Activated T-helper 1 cell treated with anti-CD3 and anti-CD28 coated beads, Interleukin-12 subunit alpha, Interleukin-12 subunit beta, Interleukin-2, Interleukin-4 antibody, amounts not matched to agents 30 ng/mL and 10 ng/mL and 1 ng/mL, durations not matched to agents 14 hours and 24 hours and 36 hours (primary cell): ENCODE measurements around the gene GARIN5A. TPM values are rescaled to one million over a fixed set of nuclear protein-coding genes. Genes with fewer than 3 reads are reported as not detected.

ENCODE experiments used
- DNase-seq: peaks from one replicate; pipeline ENCODE4 v3.0.0; 2021; ENCODE audit warnings: low spot score
- H3K27ac Mint-ChIP-seq: one replicate; pipeline ENCODE4 v1.8.0; 2021; ENCODE audit warnings: mild to moderate bottlenecking, mixed read lengths
- H3K27me3 Mint-ChIP-seq: one replicate; pipeline ENCODE4 v1.8.0; 2022; ENCODE audit warnings: mild to moderate bottlenecking, moderate library complexity, mixed read lengths; ENCODE audit not compliant: insufficient read depth
- H3K36me3 Mint-ChIP-seq: one replicate; pipeline ENCODE4 v1.8.0; 2021; ENCODE audit warnings: low read depth, mixed read lengths
- H3K4me1 Mint-ChIP-seq: one replicate; pipeline ENCODE4 v1.8.0; 2021; ENCODE audit warnings: low read depth, mixed read lengths
- H3K4me3 Mint-ChIP-seq: one replicate; pipeline ENCODE4 v1.8.0; 2021; ENCODE audit warnings: mild to moderate bottlenecking, moderate library complexity, mixed read lengths
- H3K9me3 Mint-ChIP-seq: one replicate; pipeline ENCODE4 v1.8.0; 2021; ENCODE audit warnings: mixed read lengths
- intact Hi-C: fragments of 100-400 bp; cut with micrococcal nuclease; formaldehyde crosslinking; loops from one replicate; pipeline ENCODE4 v1.15.1; 2024
- total RNA-seq: library from RNA; stranded (reverse); gene quantifications from 2 replicates; pipeline ENCODE4 v1.2.3, GENCODE V29; 2022

Gene GARIN5A
- total RNA-seq, 1 donor from 2014 or later = 0.88 TPM

DNA sequence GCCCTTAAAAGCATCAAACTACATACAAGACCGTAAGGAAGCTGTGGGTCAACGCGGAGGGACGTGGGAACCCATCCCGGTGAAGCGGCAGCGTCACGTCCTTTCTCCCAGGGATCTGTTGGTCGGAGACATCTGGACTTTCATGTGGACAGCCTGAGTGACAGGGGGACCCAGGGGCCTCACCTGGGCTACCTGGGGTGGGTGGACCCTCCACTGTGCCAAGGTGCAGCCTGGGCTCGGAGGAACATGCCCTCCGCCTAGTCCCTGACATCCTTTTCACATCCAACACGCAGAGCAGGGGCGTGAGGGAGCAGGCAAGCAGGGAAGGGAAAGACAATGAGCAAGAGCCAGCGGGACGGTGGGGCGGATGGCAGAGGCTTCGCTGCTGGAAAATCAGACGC is 13.8 kb upstream of the GARIN5A start:
- intact Hi-C loops = no loop called here
- DNase-seq = no peak
- Mint-ChIP-seq H3K36me3 (peaks cover 15% of the 10 kb centered on the region), H3K9me3 (peaks cover 13% of the 10 kb centered on the region), H3K4me1 (peaks cover 13% of the 10 kb centered on the region), H3K27me3 (no peaks in the 10 kb centered on the region), H3K27ac (no peak overlapping the region), H3K4me3 (no peak overlapping the region)

GRCh38 chr19:50489461-50490011 is 12.9 kb upstream of the GARIN5A start:
- no peak for DNase-seq
- Mint-ChIP-seq H3K36me3 (peaks cover 21% of the 10 kb centered on the region), H3K4me3 (no peak overlapping the region), H3K27ac (no peak overlapping the region), H3K4me1 (peaks cover 13% of the 10 kb centered on the region), H3K27me3 (no peaks in the 10 kb centered on the region), H3K9me3 (peaks cover 16% of the 10 kb centered on the region)
- intact Hi-C loops = no loop called here

GRCh38 chr19:50488389-50489194 is 11.9 kb upstream of the GARIN5A start:
- intact Hi-C loops = no loop called here
- Mint-ChIP-seq H3K4me1 (peaks cover 13% of the 10 kb centered on the region), H3K36me3 (peaks cover 21% of the 10 kb centered on the region), H3K27me3 (no peaks in the 10 kb centered on the region), H3K27ac (peak overlapping the region; percentile 45), H3K4me3 (no peak overlapping the region), H3K9me3 (peaks cover 16% of the 10 kb centered on the region)
- no peak for DNase-seq

- Mint-ChIP-seq H3K4me3 (no peak overlapping the region), H3K27me3 (no peaks in the 10 kb centered on the region), H3K27ac (no peak overlapping the region), H3K9me3 (peaks cover 16% of the 10 kb centered on the region), H3K4me1 (peaks cover 7% of the 10 kb centered on the region), H3K36me3 (peaks cover 28% of the 10 kb centered on the region)
- peak; percentile 28 for DNase-seq
- intact Hi-C loops = no loop called here
Observed at GRCh38 chr19:50486823-50487515, 10.3 kb upstream of the GARIN5A start.

DNA sequence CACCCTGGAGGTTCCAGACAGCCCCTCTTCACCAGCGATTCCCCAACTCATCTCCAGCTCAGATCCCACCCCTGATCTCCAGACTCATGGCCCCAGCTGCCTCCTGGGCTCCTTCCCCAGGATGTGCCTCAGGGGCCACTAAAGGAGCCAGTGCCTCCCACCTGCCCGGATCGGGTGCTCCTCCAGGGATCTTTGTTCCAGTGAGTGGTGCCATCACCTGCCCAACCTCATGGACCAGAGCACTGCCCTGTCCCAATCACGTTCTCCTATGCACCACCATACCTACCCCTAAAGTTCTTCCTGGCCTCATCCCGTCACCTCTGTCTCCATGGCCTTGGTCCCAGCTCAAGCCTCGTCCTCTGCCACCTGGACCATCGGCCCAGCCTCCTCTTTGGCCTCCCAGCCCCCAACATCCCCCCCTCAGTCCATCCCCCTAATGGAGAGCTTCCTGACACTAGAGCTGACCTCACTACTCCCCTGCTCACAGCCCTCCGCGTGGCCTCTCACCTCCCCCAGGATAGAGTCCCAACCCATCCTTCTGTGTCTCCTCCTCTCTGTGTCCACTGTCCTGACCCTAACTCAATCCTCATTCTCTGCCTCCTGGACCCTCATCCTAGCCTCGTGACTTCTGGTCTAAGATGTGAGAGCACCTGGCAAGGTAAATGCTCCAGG is 8.8 kb upstream of the GARIN5A start:
- no peaks in the 10 kb centered on the region for H3K4me1 Mint-ChIP-seq
- peaks cover 16% of the 10 kb centered on the region for H3K9me3 Mint-ChIP-seq
- H3K27me3 Mint-ChIP-seq = no peaks in the 10 kb centered on the region
- intact Hi-C loops = no loop called here
- H3K27ac Mint-ChIP-seq = no peak overlapping the region
- peaks cover 32% of the 10 kb centered on the region for H3K36me3 Mint-ChIP-seq
- no peak for DNase-seq
- no peak overlapping the region for H3K4me3 Mint-ChIP-seq

DNA sequence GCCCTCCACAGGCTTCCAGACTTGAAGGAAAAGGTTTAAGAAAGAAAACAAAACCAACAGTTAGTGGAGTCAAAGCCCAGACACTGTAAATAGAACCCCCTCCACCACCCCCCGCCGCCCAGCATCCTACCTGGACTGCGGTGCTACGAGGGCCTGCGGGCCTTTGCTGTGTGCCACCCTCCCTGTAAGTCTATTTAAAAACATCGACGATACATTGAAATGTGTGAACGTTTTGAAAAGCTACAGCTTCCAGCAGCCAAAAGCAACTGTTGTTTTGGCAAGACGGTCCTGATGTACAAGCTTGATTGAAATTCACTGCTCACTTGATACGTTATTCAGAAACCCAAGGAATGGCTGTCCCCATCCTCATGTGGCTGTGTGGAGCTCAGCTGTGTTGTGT is 6.3 kb upstream of the GARIN5A start:
- no peak overlapping the region for H3K4me3 Mint-ChIP-seq
- peaks cover 36% of the 10 kb centered on the region for H3K36me3 Mint-ChIP-seq
- intact Hi-C loops = no loop called here
- peaks cover 16% of the 10 kb centered on the region for H3K9me3 Mint-ChIP-seq
- no peak overlapping the region for H3K27ac Mint-ChIP-seq
- no peak for DNase-seq
- no peaks in the 10 kb centered on the region for H3K27me3 Mint-ChIP-seq
- H3K4me1 Mint-ChIP-seq = peaks cover 8% of the 10 kb centered on the region

DNA sequence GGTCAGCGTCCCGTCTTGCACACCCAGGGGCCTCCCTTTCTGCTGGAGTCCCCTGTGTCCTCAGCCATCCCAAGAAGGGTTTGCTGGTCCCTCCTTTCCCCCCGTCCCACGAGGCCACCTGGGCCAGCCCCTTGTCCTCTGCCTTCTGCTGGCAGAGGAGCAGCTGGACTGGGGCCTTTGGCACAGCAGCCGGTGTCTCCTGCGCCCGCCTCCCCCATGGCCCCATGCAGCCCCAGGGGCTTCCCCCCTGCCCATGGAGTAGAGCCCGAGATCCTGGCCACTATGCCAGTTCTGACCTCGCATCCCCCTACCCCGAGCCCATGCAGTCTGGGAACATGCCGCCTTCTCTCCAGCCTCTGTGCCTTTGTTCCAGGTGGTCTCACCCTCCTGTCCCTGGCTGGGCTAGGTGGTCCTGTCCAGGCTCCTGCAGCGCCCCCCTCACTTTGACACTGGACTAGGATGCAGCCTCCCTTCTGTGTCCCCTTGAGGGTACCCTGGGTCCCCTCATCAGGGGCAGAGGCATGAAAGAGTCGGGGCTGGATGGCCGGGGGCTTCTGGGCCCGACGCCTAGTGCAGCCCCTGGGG is 5.7 kb upstream of the GARIN5A start:
- H3K4me1 Mint-ChIP-seq = peaks cover 14% of the 10 kb centered on the region
- no peak overlapping the region for H3K4me3 Mint-ChIP-seq
- H3K9me3 Mint-ChIP-seq = peaks cover 16% of the 10 kb centered on the region
- H3K27ac Mint-ChIP-seq = no peak overlapping the region
- DNase-seq = no peak
- no peaks in the 10 kb centered on the region for H3K27me3 Mint-ChIP-seq
- H3K36me3 Mint-ChIP-seq = peaks cover 38% of the 10 kb centered on the region
- intact Hi-C loops = no loop called here

DNA sequence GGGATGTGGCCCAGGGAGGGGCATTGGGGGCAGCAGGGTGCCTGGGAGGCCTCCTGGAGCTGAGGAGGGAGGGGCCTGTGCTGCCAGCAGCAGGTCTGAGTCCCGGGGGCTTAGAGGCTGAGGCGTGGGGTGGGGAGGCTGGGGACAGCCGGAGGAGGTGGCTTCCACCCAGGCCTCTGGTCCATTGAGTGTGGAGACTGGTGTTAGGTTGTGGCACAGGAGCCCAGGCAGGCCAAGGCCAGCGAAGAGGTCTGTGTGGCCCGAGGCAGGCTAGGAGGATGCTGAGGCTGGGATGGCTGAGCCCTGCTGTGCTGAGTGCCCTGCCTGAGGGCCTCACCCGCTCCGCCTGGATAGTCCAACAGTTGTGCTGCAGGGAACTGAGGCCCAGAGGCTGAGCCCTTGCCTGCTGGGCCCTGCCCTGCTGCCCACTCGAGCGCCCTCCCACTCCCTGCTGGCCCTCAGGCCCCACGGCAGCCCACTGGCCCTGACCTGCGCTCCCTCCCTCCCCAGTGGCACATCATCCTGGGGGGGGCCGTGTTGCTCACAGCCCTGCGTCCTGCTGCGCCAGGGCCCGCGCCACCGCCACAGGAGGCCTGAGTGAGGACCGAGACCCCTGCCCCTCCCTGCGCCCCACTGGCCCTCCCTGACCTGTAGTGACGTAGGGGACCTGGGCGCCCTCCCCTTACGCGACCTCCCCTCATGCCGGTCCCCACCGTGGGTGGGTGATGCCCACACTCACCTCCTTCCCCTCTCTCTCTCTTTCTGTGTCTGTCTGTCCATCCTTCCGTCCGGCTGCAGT is 4.9 kb upstream of the GARIN5A start:
- intact Hi-C loops = no loop called here
- no peak overlapping the region for H3K4me3 Mint-ChIP-seq

GRCh38 chr19:50480281-50481111 is 3.8 kb upstream of the GARIN5A start:
- DNase-seq = no peak
- peaks cover 28% of the 10 kb centered on the region for H3K36me3 Mint-ChIP-seq
- no peaks in the 10 kb centered on the region for H3K27me3 Mint-ChIP-seq
- peaks cover 20% of the 10 kb centered on the region for H3K4me1 Mint-ChIP-seq
- intact Hi-C loops = no loop called here
- peaks cover 3% of the 10 kb centered on the region for H3K9me3 Mint-ChIP-seq
- H3K27ac Mint-ChIP-seq = no peak overlapping the region
- H3K4me3 Mint-ChIP-seq = no peak overlapping the region

More for the DNA sequence above, 4.9 kb upstream of the GARIN5A start:
- H3K27me3 Mint-ChIP-seq = no peaks in the 10 kb centered on the region
- peaks cover 12% of the 10 kb centered on the region for H3K9me3 Mint-ChIP-seq
- no peak overlapping the region for H3K27ac Mint-ChIP-seq
- H3K36me3 Mint-ChIP-seq = peaks cover 35% of the 10 kb centered on the region
- peaks cover 19% of the 10 kb centered on the region for H3K4me1 Mint-ChIP-seq
- no peak for DNase-seq

- H3K4me1 Mint-ChIP-seq = peaks cover 20% of the 10 kb centered on the region
- no peak for DNase-seq
- H3K27ac Mint-ChIP-seq = no peak overlapping the region
- intact Hi-C loops = loop anchor here (5.0 kb wide), 1 partner anchor 123 kb away; no protein-coding TSS in a partner anchor
- H3K36me3 Mint-ChIP-seq = peaks cover 21% of the 10 kb centered on the region
- H3K27me3 Mint-ChIP-seq = no peaks in the 10 kb centered on the region
- H3K4me3 Mint-ChIP-seq = no peak overlapping the region
- no peaks in the 10 kb centered on the region for H3K9me3 Mint-ChIP-seq
Observed at GRCh38 chr19:50479761-50480251, 3.2 kb upstream of the GARIN5A start.
